NCI-H2196 (cell line): ENCODE measurements around the gene ESYT2.
A peak's percentile ranks its signal among the peaks of the same experiment; 100 is the strongest.

Experiments used
- DNase-seq: peaks from one replicate; lab custom pipeline; 2025; ENCODE audit not compliant: unreplicated experiment; lab: John Stamatoyannopoulos, UW

ESYT2 gene

DNA sequence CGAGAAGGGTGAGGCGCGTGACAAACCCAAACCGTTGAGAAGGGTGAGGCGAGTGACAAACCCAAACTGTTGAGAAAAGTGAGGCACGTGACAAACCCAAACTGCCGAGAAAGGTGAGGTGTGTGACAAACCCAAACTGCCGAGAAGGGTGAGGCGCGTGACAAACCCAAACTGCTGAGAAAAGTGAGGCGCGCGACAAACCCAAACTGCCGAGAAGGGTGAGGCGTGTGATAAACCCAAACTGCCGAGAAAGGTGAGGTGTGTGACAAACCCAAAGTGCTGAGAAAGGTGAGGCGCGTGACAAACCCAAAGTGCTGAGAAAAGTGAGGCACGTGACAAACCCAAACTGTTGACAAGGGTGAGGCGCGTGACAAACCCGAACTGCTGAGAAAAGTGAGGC, 25.0 kb downstream of the ESYT2 start:
- DNase-seq, result no peak

DNA sequence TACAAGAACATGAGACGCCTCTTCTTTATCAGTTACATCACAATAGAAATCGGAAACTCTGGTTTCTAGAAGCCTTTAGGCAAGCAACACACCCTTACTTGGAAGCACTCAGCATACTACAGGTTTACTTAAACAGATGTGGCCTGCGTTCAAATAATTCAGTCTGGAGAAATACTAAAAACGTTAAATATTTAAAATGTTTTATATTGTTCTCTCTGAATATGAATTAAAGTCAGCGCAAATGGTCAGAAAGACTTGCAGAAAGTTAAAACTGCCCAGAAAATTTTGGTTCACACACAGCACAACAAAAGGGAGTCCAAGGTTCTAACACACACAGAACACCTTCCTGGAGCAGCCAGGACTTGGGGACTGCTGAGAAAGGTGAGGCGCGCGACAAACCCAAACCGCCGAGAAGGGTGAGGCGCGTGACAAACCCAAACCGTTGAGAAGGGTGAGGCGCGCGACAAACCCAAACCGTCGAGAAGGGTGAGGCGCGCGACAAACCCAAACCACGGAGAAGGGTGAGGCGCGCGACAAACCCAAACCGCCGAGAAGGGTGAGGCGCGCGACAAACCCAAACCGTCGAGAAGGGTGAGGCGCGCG, 25.8 kb downstream of the ESYT2 start:
- no peak for DNase-seq

DNA sequence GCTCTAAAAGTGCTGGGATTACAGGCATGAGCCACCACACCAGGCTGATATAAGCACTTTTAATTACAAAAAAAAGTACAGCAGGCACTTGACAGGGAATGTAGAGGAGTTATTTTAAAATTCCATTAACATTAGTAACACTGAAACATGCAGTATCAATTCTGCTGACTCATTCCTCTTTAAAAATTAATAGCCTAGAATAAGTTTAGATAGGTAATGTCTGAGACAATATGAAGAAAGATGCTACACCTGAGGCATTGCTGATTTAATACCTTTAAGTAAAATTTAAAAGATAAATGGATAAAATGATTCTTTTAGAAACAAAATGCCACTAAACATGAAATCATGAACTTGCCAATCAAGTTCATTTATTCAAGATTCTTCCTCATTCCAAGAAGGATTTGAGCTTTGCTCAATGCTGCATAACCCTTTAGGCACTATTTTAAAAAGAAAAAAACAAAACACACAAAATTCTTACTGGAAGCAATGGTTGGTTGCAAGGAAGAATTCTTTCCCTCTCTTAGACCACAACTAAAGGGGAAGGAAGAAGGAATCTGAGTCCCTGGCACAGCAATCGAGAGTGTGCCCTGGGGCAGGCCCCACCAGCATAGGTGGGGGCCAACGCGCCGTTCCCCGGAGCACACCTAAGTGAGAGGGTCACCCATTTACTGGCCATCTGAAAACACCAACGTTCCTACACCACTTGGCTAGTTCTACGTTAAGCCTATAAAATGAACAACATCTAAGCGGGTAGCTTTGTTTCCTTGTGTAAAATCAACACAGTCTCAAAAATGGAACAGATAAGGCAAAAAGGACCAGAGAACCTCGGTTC, 26.6 kb downstream of the ESYT2 start:
- DNase-seq, result no peak

DNA sequence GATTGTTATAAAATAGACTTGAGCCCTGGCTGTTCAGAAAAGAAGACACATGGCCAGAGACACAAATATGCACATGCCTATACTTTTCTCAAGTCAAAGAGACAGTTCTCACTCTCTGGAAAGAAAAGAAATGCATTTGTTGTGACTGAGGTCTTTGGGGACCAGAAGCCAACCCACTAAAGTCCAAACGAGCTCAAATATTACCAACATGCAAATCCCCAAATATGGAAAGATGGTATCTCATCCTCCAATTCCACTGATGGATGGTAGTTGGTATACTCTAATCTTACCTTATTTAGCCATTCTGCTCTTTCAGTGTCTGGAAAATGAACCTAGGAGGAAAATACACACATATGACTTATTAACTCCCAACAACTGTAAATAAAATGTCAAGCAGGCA, 30.6 kb downstream of the ESYT2 start:
- no peak for DNase-seq

DNA sequence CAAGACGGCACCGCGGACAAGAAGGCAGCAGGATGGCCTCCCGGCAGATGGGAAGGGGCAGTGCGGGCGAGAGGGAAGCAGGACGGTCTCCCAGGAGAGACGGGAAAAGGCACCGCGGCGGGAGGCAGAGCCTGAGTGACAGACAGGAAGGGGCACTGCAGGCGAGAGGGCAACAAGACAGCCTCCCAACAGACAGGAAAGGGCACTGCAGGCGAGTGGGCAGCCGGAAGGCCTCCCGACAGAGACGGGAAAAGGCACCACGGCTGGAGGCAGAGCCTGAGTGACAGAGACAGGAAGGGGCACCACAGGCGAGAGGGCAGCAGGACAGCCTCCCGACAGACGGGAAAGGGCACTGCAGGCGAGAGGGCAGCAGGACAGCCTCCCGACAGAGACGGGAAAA, 32.6 kb downstream of the ESYT2 start:
- no peak for DNase-seq

DNA sequence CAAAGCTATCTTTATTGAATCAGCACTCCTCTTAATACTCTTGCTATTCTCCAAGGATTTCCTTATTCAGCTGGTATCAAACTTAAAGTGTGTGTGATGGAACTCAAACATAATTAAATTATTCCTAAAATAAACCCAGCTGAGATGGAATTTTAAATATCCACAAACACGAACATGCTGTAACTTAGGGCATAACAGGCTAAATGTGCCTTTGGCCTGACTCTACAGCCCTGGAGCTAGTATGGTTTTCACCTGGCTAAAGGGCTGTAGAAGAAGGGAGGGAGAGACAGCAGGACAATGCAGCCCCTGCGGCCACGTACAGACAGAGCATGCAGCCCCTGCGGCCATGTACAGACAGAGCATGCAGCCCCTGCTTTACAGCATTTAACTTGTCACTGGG, 34.0 kb downstream of the ESYT2 start:
- no peak for DNase-seq

DNA sequence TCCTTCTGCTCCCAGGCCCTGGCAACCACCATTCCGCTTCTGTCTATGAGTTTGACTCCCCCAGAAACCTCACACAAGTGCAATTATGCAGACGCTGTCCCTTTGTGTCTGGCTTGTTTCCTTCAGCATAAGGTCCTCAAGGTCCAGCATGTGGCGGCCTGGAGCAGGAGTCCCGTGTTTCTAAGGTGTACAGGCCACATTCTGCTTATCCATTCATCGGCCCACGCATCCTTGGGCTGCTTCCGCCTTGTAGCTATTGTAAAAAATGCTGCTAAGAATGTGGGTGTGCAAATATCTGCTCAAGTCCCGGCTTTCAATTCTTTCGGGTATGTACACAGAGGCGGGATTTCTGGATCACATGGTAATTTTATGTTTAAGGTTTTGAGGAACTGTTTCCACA, 38.2 kb downstream of the ESYT2 start:
- DNase-seq, result no peak

DNA sequence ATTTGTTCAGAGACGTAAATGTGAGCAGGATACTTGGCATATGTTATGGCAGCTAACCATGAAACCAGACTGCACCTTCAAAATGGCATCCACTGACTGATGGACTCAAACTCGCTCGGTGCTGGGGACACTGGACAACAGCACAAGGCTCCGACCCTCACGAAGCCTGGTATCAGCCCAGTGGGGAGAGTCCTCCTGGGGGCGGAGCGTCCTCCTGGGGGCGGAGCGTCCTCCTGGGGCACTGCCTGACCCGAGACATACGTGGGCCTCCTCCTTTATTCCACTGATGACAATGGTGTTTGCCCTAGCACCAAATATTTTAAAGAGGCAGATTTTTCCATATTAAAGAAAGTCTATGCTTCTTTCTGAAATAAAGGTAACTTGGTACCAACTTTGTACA, 39.5 kb downstream of the ESYT2 start:
- no peak for DNase-seq

DNA sequence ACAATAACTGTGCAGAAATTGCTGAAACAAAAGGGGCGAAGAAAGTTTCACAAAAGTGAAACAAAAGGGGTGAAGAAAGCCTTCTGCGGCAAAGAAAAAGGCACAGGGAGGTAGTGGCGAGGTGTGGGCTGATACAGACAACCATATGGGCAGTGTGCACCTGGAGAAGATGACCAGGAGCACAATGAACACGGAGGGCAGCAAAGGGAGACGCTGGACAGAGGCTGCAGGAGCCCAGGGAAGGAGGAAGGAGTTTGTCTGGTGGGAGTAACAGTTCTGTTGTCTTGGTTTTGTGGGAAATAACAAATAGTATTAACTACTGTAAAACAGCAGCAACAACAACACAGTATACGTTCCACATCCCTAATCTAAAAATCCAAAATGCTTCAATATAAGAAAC, 42.4 kb downstream of the ESYT2 start:
- DNase-seq, result no peak

DNA sequence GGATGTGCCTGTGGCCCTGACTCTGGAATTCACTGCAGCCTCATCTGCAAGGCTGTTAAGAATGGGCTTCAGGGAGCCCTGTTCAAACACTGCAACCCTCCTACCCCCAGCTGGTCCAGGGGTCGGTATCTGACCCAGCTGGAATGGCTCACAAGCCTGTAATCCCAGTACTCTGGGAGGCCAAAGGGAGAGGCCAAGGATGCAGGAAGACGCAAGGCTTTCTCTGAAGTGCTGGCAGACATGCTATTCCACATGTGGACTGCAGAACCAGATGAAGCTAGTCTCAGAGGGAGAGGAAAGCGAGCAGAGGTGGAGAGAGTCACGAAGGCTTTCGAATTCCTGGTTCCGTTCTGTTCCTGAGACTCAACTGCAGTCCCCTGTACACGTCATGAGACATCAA, 45.0 kb downstream of the ESYT2 start:
- DNase-seq, result no peak

DNA sequence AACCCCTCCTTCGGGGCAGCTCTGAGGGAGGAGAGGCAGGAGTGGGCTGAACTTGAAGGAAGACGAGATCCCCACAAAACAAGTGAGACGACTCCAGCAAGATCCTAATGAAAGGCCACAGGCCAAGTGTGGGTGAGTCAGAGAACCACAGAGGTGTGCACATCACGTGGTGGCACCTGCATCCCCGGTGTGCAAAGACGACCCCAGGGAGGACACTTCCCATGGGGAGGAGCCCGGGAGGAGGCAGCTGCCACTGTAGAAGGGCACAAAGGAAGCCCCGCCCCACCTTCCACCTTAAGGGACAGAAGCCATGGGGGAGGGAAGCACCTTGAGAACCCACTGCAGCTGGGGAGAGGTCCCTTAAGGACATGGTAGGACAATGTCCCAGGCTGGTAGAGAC, 45.7 kb downstream of the ESYT2 start:
- DNase-seq, result no peak

DNA sequence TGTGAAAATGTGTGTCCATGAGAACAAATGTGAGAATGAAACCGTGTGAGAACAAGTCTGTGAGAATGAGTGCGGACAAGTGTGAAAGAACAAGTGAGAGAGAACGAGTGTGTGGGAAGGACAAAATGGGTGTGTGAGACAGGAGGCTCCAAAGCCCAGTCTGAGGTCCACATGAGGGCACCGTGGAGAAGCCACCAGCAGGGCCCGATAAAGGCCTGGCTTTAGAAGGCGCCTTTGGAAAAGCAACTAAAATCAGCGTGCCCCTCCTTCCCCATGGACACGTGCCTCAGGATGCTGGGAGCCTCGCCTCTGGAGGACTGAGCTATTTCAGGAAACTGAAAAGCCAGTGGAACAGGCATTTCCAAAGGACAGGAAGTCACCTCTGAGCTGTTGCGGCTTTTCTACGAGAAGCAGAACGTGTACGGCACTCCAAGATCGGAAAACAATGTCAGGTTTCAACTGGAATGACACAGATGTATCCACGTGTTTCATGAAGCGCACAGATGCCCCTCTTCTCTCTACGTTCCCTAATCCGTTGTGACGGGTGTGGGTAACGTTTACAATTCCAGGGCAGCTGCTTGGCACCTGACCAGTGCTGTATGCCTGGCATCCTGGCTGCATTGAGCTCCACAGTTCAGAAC, 46.4 kb downstream of the ESYT2 start:
- peak; percentile 10 for DNase-seq

DNA sequence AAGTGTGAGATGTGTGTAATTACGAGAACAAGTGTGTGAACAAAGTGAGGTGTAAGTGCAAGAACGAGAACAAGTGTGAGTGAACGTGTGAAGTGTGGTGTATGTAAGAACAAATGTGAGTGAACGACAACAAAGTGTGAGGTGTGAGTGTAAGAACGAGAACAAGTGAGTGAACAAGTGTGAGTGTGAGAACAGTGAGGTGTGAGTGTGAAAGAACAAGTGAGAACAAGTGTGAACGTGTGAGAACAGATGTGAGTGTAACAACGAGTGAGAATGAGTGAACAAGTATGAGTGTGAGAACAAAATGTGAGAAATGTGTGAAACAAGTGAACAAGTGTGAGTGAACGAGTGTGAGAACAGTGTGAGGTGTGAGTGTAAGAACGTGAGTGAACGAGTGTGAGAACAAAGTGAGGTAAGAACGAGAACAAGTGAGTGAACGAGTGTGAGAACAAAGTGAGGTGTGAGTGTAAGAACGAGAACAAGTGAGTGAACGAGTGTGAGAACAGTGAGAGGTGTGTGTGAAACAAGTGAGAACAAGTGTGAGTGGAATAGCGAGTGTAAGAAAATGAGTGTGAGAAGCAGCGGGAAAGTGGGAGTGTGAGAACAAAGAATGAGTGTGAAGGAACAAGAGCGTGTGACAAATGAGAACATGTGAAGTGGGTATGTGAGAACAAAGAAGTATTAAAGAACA, 47.2 kb downstream of the ESYT2 start:
- no peak for DNase-seq

DNA sequence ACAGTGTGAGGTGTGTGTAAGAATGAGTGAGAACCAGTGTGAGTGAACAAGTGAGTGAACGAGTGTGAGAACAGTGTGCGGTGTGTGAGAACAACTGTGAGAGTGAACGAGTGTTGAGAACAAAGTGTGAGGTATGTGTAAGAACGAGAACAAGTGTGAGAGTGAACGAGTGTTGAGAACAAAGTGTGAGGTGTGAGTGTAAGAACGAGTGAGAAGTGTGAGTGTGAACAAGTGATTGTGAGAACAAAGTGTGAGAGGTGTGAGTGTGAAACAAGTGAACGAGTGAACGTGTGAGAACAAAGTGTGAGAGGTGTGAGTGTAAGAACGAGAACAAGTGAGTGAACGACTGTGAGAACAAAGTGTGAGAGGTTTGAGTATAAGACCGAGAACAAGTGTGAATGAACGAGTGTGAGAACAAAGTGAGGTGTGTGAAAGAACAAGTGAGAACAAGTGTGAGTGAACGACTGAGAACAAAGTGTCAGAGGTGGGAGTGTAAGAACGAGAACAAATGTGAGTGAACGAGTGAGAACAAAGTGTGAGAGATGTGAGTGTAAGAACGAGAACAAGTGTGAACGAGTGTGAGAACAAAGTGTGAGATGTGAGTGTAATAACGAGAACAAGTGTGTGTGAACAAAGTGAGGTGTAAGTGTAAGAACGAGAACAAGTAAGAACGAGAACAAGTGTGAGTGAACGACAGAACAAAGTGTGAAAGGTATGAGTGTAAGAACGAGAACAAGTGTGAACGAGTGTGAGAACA, 47.9 kb downstream of the ESYT2 start:
- no peak for DNase-seq

DNA sequence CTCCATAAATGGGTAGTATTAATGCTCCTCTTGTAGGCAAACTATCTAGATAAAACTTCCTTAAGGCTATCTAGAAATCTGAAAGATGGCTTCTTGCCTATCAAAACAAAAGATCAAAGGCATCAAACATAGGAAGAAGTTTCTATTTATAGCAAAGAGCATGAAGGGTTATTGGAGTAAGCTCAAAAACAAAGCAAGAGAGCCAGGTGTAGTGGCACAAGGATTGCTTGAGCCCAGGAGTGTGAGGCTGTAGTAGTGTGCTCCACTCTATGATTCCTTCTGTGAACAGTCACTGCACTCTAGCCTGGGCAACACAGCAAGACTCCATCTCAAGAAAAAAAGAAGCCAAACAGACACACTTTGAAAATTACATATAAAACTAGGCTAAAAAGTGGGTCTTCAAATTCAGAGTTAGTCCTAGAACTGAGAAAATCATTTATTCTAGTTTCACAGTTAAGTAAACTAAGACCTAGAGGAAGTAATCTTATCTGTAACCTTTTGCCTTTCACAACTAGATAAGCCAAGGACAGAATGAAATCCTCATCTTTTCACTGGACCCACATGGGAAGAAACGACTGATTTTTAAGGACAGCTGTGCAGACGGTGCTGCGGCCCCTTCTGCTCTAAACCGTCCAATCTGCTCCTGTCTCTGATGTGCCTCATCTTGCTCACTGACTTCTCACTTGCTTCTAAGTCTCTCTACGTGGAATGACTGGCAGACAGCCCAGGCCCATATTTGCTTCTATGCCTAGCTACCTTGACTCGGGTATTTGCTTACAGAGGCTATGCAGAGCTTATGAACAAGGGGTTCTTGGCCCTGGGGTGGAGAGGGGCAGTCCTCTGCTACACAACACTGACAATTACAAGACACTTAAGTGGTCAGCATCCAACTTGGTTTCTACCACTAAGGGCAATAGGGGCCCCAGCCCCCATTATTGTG, 50.0 kb downstream of the ESYT2 start:
- no peak for DNase-seq

DNA sequence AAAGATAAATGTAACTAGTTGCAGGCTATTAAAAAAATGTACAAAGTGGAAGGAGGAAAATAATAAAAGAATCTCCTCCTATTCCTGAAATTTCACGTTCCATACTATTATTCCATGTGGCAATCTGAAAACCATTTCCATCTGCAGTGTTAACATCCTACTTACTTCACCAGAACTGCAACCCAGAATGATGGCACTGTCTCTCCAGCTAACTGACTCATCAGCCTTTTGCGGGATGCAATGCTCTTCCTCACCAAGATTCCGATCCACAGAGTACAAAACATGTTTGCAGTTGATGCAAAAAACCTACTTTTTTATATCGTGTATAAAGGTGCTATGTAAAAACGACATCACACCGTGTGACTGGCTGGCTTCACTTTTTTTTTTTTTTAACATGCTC, 50.8 kb downstream of the ESYT2 start:
- no peak for DNase-seq

DNA sequence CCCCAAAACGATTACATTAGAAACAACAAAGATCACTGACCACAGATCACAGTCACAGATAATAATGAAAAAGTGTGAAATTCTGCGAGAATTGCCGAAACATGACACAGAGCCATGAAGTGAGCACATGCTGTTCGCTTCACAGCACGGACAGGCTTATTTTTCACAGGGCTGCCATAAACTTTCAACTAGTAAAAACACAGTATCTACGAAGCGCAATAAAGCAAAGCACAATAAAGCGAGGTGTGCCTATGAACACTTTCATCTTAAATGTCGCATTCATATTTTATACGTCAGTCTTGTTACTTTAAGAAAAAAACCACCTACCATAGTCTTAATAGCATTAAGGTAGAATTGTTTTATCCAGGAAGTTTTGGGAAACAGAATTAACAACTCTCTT, 51.5 kb downstream of the ESYT2 start:
- no peak for DNase-seq

DNA sequence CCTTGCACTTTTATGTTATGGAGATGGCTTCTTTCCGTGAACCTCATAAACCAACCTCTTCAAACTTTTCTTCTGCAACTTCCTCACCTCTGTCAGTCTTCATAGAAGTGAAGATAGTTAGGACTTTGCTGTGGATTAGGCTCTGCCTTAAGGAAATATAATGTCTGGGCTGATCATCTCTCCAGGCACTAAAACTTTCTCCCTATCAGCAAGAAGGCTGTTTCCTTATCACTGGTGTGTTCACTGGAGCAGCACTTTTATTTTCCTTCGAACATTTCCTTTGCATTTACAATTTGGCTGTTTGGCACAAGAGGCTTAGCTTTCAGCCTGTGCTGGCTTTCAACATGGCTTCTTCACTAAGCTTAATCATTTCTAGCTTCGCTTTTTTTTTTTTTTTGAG, 52.8 kb downstream of the ESYT2 start:
- no peak for DNase-seq

DNA sequence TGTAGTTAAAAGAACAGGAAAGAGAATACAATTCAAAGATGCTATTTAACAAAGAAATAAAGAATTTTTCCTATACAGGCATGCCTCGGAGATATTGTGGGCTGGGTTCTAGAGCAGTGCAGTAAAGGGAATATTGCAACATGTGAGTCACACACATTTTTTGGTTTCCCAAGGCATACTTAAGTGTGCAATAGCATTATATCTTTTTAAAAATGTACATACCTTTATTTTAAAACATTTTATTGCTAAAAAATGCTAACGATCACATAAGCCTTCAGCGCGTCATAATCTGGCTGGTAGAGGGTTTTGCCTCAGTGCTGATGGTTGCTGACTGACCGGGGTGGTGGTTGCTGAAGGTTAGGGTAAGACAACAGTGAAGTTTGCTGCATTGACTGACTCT, 54.4 kb downstream of the ESYT2 start:
- DNase-seq, result no peak

DNA sequence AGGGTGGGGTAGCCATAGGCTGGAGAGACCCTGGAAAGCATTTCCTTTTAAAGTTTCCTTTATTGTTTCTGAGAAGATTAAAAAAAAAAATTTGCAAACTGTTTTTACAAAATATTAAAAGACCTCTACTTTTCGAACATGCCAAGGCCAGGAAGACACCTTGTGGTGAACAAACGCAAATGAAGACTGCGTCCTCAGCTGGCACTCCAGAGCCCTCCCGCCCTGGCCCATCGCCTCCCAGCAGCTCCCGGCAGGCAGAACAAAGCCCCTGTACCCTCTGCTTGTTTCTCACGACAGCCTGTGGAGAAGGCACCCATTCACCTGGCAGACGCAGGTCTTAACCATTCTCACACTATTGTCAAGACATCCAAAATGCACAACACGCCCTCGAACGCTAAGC, 56.4 kb downstream of the ESYT2 start:
- DNase-seq, result no peak
